NK-92 (cell line): ENCODE results near the gene CHFR.
"Not testable (repeated sequence)": the region's sequence is repeated elsewhere in the genome, so short reads cannot be mapped to it uniquely, and the experiment has no call there.

Experiments
- DNase-seq: peaks from one replicate; lab custom pipeline; 2025; ENCODE audit not compliant: unreplicated experiment; lab: John Stamatoyannopoulos, UW

The CHFR gene

DNA sequence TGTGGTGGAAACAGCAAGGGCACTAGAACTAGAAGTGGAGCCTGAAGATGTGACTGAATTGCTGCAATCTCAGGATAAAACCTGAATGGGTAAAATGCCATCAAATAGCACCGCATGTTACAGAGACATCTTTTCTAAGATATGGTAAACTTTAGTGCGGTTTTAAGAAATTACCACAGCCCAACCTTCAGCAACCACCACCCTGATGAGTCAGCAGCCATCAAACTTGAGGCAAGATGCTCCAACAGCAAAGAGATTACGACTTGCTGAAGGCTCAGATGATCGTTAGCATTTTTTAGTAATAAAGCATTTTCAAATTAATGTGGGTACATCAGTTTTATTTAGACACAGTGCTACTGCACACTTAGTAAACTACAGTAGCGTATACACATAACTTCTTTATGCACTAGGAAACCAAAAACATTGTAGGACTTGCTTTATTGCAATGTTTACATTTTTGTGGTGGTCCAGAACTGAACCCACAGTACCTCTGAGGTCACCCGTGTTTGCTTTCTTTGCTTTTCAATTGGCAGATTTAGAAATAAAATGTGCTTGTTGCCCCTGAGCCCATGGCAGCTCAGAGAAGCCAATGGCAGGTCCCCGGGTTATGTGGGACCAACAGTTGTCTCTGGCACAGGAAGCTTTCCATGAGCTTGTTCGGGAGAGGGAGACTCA, 74.6 kb downstream of the CHFR start:
- no peak for DNase-seq

- not testable (repeated sequence) for DNase-seq
These were observed 78.0 kb downstream of the CHFR start for GRCh38 chr12:132809391-132809790.

GRCh38 chr12:132807295-132808092, 79.9 kb downstream of the CHFR start:
- DNase-seq, result no peak

DNA sequence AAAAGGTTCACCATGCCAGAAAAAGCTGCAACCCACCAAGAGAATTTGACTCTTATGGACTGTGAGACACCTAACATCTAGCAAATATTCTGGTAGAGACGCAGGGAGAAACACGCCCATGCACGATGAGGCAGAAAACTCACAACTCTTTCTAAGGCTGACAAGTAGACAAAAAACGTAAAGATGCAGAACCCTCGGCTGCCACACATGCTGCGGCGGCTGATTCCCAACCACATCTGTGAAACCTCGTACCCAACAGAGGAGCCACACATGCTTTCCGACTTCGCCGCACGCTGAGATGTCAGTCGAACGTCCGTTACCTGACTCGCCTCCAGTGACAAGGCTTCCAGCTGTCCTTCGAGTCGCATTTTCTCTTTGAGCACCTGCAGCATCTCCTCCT, 80.5 kb downstream of the CHFR start:
- DNase-seq, result no peak

DNA sequence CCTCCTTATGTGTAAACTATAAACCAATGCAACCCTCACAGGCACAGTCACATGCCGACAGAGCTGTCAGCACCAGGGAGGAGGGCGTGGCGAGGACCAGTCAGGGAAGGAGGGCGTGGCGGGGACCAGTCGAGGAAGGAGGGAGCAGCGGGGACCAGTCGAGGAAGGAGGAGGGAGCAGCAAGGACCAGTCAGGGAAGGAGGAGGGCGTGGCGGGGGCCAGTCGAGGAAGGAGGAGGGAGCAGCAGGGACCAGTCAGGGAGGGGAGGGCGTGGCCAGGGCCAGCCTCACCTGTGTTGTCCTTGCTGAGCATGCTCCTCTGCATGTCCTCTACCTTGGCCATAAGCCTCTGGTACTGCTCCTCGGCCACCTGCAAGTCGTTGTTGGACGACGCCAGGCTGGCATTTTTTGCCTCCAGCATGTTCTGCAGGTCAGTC, 83.0 kb downstream of the CHFR start:
- DNase-seq, result no peak

DNA sequence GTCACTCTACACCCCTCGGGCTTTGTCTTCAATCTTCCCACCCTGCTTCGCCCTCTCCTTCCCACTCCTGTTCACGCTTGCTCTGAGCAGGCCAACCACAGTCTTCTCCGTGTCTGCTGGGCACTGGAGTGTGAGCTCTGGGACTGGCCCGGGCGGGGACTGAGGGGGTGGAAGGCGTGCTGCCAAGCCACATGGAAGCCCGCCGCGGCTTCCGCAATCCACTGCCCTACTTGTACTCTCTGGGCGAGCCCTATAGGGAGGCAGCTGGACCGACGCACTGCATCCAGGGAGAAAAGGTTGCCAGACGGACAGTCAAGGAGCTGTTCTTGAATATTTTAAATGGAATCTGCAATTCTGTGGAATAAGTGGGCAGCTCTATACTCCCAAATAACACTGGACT, 83.5 kb downstream of the CHFR start:
- no peak for DNase-seq

DNA sequence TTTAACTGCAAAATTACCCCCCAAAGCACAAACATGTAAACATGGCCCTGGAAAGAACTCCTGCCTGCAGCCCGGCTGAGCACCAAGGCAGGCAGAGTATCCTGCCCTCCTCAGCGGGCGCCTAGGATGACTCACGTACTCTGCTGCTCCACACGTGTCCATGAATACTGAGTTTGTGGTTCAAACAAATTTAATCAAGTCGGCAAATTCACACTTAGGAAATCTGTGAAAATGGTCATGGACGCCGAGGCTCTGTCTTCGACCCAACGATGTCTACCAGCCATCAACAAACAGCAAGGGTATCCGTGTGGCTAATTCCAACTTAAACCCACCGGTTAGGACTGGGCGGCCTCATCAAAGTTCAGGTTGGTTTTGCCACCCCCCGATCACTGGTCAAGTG, 84.3 kb downstream of the CHFR start:
- no peak for DNase-seq

DNA sequence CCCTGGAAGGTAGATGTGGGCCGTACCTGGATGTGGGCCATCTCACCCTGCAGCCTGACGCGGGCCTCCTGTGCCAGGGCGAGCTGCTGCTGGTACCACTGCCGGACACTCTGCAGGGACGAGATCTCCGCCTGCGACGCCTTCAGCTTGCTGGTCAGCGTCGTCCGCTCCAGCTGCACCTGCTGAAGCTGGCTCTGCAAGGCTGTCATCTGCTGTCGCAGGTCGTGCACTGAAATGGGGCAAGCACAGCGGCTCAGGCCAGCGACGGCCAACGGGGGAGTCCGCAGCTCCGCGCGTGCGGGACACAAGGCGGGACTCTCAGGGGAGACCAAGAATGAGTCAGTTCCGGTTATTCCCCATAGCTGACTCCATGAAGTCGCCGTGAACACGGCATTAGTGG, 85.7 kb downstream of the CHFR start:
- DNase-seq, result no peak

DNA sequence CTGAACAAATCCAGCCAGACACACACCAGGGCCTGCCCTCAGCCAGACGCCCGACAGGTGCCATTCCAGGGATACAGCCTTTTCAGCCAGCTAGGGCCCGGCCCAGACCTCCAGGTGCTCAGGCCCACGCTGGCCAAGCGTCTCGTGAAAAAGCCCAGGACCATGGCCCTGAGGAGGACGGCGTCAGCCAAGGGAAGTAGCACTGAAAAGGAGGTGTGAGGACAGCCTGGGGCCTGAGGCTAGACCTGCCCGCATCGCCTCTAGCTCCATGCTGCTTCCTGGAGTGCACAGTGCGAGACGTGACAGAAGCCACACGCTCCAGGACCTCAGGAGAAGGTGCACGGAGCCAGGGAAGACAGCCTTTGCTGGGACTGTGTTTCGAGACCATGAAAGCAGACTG, 88.6 kb downstream of the CHFR start:
- no peak for DNase-seq

GRCh38 chr12:132797820-132798570, 89.4 kb downstream of the CHFR start:
- no peak for DNase-seq

- no peak for DNase-seq
These were observed 91.6 kb downstream of the CHFR start for GRCh38 chr12:132795847-132796246.

DNA sequence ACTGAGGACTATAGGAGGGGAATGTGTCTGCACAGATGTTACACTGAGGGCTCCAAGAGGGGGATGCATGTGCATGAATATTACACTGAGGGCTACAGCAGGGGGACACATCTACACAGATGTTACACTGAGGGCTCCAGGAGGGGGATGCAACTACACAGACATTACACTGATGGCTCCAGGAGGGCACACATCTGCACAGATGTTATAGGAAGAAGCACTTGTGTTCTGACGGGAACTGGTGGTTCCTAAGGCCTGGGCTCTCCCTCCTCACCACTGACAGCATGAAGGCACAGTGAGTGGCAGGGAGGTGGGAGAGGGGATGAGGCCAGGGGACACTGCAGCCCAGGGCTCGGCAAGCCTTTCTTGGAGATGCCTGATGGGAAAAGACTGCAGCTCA, 95.5 kb downstream of the CHFR start:
- not testable (repeated sequence) for DNase-seq

DNA sequence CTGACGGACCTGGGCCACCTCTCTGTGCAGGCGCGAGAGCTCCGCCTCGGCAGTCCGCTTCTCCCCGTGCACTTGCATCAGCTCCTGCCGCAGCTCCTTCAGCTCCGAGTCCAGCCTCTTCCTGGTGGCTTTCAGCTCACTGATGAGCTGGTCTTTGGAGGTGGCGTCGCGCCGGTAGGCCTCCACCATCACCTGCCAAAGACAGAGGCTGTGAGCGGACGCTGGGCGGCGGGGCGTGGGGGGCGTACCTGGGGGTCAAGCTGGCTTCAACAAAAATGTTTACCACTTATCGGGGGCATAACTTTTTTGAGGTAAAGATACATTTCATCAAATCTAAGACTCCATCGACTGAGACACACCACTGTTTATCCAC, 98.3 kb downstream of the CHFR start:
- DNase-seq, result no peak

DNA sequence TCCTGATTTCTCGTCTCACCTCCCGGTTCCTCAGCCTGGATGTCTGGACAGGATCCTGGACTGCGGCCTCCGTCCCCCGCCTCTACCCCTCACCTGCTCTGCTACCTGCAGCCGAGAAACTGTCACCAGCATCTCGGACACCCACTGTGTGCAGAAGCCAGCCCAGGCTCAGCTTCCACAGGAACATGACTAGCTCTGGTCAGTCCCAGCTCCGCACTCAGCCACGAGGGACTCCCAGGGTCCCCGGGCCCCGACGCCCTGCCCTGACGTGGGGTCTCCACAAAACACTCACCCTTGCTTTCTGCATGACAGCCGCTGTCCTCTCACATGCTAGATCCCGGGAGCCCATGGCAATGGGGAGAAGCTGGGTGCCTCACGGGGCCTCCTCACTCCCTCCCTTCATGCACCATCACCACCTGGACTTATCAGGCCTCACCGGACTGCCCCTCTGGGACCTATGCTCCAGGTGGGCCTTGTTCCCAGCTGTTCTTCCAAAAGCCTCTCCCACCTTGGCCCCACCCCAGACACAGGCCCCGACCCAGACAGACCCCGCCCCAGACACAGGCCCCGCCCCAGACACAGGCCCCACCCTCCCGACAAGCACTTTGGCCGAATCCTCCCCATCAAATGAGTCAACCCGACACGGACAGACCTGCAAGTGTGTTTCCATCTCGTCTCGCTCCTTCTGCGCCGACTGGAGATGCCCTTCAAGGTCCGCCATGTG, 98.9 kb downstream of the CHFR start:
- DNase-seq, result no peak

DNA sequence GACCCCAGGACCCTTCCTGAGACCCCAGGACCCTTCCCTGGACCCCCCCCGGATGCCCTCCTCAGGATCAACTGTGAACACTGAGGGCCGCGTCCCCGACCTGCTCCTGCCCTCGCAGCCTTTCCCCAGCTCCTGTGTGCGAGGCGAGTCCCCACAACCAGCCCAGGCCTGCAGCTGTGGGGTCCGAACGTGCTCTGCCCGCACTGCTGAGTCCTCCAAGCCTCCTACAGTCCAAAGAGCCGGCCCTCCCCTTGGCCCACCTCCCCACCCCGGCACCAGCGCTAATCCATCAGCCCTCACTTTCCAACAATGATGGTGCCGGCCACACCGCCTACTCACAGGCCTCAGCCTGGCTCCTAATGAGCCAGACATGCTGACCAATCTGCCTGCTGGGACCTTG, 99.5 kb downstream of the CHFR start:
- DNase-seq, result no peak

GRCh38 chr12:132786192-132786591, 101.2 kb downstream of the CHFR start:
- no peak for DNase-seq

DNA sequence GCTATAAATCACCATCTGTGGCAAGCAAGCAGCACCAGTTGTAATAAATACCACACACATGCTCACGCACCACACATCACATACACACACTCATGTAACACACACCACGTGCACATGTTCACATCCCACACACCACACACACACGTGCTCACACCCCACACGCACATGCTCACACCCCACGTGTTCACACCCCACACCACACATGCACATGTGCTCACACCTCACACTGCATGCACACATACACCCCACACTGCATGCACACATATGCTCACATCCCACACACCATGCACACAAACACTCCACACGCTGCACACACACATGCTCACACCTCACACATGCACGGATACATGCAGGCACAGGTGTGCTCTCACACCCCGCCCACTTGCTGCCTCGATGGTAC, 102.8 kb downstream of the CHFR start:
- DNase-seq, result no peak

- DNase-seq, result no peak
These were observed 103.4 kb downstream of the CHFR start for GRCh38 chr12:132783917-132784531.
